HTR-8/SVneo (cell line): Measurements from ENCODE around the gene DRC1.
A peak's percentile ranks its signal among the peaks of the same experiment; 100 is the strongest.

ENCODE experiments used
- DNase-seq: peaks from one replicate; pipeline ENCODE4 v3.0.0; 2011; ENCODE audit warnings: low spot score, mixed read lengths; ENCODE audit not compliant: insufficient read length
- FAIRE-seq: peaks from 2 replicates; lab custom pipeline; 2011; peaks lifted over from hg19 to GRCh38; lab: Jason Lieb, UNC

The DRC1 gene

DNA sequence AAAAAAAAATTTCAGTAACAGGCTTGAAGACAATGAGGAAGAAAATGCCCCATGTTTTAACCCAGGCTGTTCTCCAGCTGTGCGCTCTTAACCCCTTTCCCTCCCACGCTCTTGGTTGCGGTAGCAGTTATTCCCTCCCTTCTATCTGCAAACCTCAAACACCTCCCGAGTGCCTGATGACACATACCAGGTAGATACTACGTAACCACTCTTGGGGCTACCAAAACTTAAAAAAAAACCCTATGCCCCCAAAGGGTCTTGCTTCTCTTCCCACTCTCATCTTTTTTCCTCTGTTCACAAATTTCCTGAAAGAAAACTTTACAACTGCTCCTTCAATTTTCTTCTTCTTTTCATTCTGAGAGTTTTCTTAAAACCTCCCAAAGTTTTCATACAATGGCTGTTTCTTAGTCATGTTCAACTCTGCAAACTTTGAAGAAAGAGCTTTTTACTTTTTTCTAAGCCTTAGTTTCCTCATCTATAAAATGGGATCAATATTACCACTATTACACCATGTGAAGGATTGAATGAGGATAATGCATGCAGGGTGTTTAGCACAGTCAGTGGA is 4.9 kb upstream of the DRC1 start:
- DNase-seq (no peak), FAIRE-seq (no peak)

DNA sequence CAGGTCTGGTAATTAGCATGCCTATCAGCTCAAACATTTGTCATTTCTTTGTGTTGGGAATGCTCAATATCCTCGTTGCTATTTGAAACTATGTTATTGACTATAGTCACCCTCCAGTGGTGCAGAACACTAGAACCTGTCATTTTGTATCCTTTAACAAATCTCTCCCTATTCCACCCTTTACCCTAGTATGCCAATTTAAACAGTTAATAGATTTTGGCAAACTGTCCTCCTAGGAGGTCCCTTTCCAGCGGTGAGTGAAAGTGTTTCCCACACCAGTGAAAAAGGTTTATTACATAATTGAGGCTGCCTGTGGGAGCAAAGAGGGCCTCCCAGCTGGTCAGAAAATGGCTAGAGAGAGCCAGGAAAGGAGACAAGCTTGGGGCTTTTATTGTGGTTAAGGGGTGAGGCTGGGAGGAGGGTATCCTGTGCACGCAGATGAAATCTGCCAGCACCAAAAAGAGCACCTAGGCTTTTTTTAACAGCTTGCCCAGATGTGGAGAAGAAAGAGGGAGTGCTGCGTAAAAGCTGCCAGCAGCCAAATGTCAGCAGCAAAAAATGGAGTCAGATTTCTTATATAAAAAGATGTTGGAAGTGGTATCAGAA is 1.8 kb upstream of the DRC1 start:
- DNase-seq = no peak
- FAIRE-seq = no peak

DNA sequence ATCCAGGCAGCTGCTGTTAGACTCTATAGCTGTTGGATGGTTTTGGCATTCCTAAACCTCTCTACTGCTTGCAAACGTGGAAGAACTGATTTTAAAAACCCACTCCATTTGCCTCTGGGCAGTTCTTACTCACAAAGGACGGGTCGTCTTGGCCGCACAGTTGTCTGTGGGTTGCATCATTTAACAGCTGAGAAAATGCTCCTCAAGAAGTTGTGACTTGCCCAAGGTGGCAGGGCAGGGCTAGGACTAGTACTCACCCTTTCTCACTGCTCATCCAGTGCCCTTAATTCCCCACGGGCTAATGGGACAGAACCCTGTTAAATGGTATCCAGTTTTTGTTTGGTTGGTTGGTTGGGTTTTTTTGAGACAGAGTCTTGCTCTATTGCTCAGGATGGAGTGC is 997 bp upstream of the DRC1 start:
- FAIRE-seq (no peak), DNase-seq (no peak)

DNA sequence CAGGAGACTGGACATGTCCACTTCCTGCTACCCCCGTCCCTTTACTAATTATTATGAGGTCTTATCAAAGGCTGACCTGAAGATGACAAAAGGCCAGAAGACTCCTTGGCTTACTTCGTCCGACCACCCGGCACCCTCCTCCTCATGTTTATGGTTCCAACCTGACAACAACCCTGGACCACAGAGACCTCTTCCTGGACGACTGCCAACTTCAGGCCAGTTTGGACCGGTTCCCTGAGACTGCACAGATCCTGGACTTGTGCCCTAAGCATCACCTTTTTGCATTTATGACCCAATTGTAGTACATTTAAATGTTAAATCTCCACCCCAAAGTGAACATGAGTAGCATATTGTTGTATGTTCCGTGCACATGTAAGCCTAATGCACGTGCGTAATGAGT is 5.8 kb downstream of the DRC1 start:
- DNase-seq (no peak), FAIRE-seq (peak; percentile 76)

DNA sequence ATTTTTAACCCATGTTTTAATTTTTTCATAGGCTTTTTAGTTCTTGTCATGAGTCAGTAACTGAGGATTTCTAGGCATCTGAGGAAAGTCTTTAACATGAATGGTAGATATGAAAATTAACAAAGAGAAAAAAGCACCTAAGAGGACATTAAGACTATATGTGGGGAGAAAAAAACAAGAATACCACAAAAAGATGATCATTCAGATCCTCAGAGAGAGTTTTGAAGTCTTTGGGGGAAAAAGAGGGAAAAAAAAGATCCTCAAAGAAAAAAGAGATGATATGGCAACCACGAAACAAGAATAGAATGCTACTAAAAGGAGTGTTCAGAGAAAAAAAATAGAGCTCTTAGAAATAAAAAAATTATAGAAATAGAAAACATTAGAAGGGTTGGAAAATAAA is 8.1 kb downstream of the DRC1 start:
- no peak for FAIRE-seq
- no peak for DNase-seq

DNA sequence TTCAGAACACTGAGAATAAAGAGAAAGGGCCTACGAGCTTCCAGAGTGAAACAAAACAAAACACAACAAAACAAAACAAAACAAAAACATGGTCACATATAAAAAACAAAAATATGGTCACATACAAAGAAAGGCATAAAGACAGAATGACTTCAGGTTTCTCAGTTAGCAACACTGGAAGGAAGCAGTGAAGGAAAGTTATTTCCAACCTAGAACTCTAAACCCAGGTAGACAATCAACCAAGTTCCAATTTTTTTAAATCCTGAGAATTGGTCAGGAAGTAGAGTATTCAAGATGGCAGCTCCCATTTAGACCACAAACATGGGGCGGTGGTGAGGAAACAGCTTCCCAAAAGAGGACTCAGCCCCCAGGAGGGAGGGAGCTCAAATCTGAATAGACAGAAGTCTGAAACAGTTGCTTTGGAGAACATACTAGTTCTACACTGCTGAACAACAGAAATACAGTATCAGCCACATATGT is 9.1 kb downstream of the DRC1 start:
- no peak for DNase-seq
- FAIRE-seq = no peak

DNA sequence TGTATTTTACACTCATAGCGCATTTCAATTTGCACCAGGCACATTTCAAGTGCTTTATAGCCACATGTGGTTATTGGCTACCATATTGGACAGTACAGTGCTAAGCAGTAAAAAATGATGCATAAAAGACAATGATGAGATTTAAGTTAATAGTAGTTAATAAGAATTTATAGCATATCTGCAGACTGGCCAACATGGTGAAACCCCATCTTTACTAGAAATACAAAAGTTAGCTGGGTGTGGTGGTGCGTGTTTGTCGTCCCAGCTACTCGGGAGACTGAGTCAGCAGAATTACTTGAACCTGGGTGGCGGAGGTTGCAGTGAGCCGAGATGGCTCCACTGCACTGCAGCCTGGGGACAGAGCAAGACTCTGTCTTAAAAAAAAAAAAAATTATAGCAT is 9.7 kb downstream of the DRC1 start:
- no peak for DNase-seq
- no peak for FAIRE-seq

DNA sequence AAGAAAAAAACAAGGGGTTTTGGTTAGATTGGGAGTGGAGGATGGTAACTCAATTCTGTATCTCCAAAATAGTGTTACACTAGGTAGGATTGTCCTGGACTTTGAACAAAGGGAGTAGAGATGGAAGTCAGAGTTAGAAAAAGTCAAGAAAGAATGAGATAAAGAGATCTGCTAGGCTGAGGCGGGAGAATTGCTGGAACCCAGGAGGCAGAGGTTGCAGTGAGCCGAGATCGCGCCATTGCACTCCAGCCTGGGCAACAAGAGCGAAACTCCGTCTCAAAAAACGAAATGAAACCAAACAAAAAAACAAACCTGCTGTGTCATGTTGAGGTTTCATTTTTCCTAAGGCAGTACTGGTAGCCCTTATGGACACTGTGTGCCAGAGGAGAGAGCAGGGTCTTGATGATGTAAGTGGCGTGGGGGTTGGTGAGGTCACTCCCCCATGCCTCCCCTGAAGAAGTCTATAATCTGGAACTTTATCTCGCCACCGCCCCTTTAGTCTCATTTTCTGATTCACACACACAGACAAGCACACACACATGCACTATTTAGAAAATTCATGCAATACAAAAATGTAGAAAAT is 10.5 kb downstream of the DRC1 start:
- FAIRE-seq (no peak), DNase-seq (no peak)

DNA sequence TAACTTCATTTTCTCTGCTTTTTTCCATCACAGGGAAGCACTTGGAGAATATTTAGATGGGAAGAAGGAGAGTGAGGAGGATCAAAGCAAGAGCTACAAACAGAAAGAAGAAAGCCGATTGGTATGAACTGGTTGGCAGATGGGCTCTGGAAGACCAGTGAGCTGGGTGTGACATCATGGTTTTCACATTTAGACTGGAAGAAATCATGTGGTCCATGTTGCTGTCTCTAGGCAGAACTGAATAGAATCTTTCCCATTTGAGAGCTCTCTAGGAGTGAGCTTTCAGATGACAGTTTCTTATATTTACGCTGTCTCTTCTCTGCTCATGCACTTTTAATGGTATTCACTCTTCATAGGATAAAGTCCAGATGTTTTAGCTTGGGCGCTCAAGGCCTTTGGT is 12.6 kb downstream of the DRC1 start:
- FAIRE-seq = no peak
- no peak for DNase-seq

DNA sequence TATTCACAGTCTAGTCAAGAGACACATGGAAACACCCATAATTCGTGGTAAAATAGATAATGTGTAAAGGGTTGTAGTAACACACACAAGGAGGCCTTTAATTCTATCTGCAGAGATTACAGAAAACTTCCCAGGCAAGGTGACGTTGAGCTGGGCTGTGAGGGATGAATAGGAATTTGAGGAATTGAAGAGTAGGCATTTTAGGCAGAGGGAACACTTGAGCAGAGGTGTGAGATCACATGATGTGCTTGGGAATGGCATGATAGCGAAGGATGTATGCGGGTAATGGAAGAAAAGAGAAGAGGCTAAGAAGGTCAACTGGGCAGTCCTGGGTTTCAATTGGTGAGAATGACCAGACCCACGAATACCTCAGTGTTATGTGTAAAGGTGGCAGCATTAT is 20.2 kb downstream of the DRC1 start:
- DNase-seq = no peak
- no peak for FAIRE-seq

DNA sequence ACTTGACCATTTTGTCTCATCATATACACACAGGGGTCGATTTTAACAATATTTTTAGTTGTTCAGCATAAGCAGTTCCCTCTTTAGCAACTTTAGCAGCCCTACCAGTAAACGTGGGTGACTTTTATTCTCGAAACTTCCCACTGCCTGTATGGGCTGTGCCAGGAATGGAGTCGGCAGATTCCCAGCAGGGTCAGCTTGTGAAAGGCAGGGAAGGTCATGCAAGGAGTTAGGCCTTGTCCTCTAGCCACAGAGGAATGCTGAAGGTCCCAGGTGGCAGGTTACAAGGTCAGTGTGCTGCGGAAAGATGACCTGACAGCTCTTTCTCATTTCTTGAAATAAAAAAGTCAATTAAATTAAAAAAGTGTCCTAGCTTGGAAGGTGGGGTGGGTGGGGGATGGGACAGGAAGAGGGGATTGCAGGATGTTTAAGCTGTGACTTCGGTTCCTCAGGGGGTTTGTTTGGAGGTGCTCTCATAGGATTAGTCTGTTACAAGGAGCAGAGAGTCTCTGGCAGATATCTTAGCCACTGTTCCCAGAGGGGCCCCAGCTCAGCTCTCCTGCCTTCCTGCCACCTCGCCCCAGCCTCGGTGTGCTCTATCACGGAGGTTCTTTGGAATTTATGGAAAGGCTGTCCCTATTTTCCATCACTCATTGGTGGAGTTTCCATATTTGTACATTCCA is 21.4 kb downstream of the DRC1 start:
- FAIRE-seq (no peak), DNase-seq (no peak)

DNA sequence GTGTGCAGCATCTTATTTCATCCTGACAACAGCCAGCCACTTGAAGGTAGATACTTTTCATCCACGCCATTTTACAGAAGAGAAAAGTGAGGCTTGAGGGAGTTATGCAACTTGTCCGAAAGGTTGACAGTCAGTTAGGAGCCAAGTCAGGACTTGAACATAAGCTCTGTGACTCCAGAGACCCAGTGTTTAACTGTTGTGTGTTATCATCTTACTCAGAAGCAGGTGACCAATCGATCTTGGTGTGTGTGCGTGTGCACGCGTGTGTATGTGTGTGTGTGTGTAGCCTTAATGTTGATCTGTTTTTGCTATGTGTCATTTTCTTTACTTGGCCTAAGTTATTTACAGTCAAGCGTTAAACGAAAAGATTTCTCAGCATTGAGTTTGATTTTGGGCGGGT is 22.0 kb downstream of the DRC1 start:
- peak; percentile 46 for FAIRE-seq
- no peak for DNase-seq

DNA sequence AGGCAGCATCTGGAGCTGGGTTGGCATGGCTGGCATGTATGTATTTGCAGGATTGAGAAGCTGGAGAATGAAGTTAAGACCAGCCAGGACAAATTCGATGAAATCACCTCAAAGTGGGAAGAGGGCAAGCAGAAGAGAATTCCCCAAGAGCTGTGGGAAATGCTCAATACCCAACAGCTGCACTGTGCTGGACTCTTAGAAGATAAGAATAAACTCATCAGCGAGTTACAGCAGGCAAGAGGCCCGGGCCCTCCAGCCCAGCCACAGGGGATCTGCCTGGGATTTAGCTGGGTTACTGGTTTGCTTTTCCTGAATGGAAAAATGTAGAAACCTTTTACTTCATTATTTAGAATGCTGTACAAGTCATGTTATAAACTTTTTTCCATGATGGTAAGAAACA is 22.5 kb downstream of the DRC1 start:
- DNase-seq = no peak
- no peak for FAIRE-seq

DNA sequence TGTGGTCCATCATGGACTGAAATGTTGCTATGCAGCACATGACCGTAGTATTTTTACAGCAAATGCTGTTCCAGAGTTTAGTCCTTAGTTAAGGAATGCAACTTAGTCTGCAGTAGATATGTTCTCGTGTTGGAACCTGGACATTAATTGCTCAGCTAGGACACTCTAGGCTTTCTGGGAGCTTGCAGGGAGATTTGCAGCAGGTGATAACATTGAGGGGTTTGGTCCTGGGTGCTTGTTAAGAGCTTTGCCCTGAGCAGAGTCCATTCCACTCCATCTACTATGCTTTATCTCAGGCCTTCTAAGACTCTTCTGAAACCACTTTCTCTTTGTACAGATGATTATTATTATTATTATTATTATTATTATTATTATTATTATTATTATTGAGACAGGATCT is 27.1 kb downstream of the DRC1 start:
- DNase-seq = no peak
- no peak for FAIRE-seq

DNA sequence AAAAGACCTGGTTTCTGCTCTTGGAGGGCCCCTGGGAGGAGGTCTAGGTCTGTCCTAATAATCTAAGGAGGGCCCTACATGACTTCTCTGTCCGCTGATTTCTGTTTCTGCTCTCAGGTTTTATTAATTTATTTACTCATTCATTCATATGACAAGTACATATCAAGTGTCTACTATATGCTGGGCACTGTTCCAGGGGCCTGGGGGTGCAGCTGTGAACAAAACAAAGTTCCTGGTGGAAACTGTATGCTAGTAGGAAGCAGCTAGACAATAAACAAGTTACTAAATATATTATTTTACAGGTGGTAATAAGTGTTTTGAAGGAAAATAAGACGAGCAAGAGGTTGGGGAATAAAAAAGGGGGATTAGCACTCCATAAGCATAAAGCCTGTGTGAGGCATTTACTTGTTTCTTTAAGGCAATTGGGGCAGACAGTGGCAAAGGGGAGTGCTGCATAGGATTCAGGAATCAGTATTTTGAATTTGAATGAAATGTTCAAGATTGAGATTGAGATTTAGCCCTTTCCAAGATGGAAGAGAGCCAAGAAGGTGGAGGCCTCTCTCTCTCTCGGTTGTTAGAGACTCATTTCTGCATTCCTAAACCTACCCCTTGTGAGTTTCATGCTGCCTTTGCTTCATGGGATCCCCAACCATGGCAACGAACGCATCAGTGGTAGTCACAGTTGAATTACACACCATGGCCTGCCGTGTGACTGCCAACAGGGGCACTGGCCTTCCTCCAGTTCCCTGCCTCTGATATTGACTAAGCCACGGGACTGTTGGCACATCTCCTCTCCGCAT is 28.3 kb downstream of the DRC1 start:
- no peak for FAIRE-seq
- no peak for DNase-seq

DNA sequence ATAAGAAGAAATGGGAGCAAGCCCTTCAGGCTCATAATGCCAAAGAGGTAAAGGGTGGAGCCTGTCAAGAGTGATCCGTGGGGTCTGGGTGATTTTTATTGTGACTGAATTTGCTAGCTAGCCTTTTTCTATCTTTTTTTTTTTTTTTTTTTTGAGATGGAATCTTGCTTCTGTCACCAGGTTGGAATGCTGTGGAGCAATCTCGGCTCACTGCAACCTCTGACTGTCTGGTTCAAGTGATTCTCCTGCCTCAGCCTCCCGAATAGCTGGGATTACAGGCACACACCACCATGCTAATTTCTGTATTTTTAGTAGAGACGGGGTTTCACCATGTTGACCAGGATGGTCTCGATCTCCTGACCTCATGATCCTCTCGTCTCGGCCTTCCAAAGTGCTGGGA is 29.1 kb downstream of the DRC1 start:
- no peak for FAIRE-seq
- DNase-seq = no peak

DNA sequence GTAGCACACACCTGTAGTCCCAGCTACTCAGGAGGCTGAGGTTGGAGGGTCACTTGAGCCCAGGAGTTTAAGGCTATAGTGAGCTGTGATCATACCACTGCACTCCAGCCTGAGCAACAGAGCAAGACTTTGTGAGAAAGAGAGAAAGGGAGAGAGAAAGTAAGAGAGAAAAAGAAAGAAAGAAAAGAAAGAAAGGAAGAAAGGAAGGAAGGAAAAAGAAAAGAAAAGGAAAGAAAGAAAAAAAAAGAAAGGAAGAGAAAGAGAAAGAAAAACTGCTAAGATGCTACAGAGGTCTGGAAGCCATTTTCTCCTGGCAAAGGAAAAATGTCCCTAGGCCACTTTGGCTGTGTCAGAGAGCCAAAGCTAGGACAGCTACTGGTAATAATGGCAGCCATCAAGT is 30.6 kb downstream of the DRC1 start:
- DNase-seq (no peak), FAIRE-seq (no peak)

DNA sequence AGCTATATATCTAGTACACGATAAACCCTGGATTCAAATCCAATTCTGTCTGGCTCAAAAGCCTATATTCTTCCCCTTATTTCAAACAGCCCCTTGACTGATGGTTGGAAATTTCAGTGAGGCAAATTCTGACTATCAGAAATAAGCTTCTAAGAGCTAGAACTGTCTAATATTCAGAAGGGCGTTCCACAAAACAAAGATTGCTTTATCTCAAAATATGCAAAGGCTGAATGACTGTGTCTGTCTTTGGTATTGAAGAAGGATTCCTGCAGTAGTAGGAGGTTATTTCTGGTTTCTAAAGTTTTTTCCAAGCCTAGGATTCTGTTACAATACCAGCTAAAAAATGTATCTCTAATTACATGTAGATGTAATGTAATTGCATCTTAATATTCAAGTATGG is 31.1 kb downstream of the DRC1 start:
- FAIRE-seq = no peak
- no peak for DNase-seq

DNA sequence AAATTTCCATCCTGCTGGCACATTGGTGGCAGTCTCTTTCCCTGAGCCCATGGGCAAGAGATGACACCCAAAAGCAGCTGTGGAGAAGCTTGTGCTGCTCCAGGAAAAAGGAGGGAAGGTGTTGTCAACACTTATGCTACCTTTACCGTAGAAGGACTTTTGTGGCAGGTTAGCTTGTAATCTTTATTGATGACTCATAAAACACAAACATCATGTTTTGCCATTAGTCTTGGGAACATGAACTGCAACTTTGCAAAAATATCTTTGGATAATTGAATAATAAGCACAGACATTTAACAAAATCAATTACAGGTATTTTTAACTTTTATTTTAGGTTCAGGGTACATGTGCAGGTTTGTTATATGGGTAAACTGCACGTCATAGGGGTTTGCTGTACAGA is 33.4 kb downstream of the DRC1 start:
- DNase-seq (no peak), FAIRE-seq (no peak)

DNA sequence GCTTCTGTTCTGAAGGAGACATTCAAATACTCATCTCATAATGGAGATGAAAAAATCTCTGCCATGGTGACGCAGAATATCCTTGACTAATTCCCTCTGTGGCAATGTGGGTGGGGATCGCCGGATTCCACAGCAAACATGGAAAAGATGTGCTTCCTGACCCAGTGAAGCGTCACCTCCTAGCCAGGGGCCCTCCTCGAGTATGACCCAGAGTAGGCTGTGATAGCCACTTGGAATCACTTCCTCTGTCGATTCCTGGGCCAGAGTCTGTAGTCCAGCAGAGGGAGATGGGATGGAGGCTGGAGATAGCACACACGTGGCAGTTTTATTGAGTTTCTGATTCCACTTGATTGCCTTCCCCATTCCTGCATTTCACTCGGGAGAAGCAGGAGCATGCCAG is 36.8 kb downstream of the DRC1 start:
- no peak for FAIRE-seq
- DNase-seq = no peak

DNA sequence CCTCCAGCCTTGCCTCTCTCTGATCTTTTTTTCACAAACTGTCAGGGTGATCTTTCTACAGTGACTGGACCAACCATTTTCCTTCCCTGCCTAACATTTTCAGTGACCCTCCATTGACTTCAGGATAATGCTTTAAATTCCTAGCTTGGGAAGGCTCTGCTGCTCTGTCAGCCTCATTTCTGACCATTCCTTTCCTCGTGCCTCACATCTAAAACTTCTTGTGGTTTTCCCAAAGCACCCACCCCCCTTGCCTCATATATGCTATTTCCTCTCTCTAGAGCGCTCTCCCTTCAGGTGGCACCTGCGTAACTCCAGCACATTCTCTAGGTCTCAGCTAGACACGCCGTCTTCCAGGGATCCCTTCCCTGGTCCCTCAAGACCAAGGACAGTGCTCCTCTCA is 37.2 kb downstream of the DRC1 start:
- DNase-seq = no peak
- peak; percentile 60 for FAIRE-seq
